K562 (cell line): ENCODE results near the gene CUX1. TPM values are rescaled to one million over a fixed set of nuclear protein-coding genes. Genes with fewer than 3 reads are reported as not detected.

ENCODE experiments used
- CBX2 ChIP-seq: fragments of 200-600 bp; sonication (generic); IDR thresholded peaks from one replicate; pipeline ENCODE4 v1.6.1; 2012; ENCODE audit warnings: mild to moderate bottlenecking, low read length, inconsistent platforms; ENCODE audit not compliant: insufficient read depth, poor library complexity, severe bottlenecking
- CEBPG ChIP-seq, 3 experiments: fragments of 200-800 bp in 1 of 3; sonication (Bioruptor generic) in 1 of 3; sonication (generic) in 1 of 3; formaldehyde crosslinking in 1 of 3; IDR thresholded peaks in 2 of 3; conservative IDR thresholded peaks in 1 of 3; 2 replicates each; pipeline versions ENCODE4 v1.6.1 to v1.8.0; 2016 to 2022; ENCODE audit warnings: missing compliant biosample characterization in 2 of 3, missing genetic modification characterization in 2 of 3, mild to moderate bottlenecking in 1 of 3, missing genetic modification reagents in 1 of 3
- E2F3 ChIP-seq: fragments of 250-450 bp; sonication (Bioruptor Pico); IDR thresholded peaks from 2 replicates; pipeline ENCODE4 v1.4.0; 2020; ENCODE audit warnings: mild to moderate bottlenecking
- ETV5 ChIP-seq: sonication (generic); formaldehyde crosslinking; IDR thresholded peaks from 2 replicates; pipeline ENCODE4 v1.4.0; 2020; ENCODE audit warnings: low read depth, mild to moderate bottlenecking, missing genetic modification reagents
- FOXJ3 ChIP-seq: sonication (generic); formaldehyde crosslinking; IDR thresholded peaks from 2 replicates; pipeline ENCODE4 v1.4.0; 2020; ENCODE audit warnings: mild to moderate bottlenecking, missing genetic modification reagents
- HMBOX1 ChIP-seq: sonication (generic); IDR thresholded peaks from 2 replicates; pipeline ENCODE4 v1.6.1; 2016
- KAT2B ChIP-seq: IDR thresholded peaks from one replicate; pipeline ENCODE4 v1.6.1; 2012; ENCODE audit warnings: low read depth, mild to moderate bottlenecking, control low read depth, inconsistent platforms, low read length, moderate library complexity
- KLF6 ChIP-seq: fragments of 250-450 bp; sonication (Bioruptor Pico); IDR thresholded peaks from 2 replicates; pipeline ENCODE4 v1.4.0; 2020; ENCODE audit warnings: mild to moderate bottlenecking, moderate library complexity, borderline replicate concordance
- POLR2AphosphoS2 ChIP-seq: IDR thresholded peaks from 2 replicates; pipeline ENCODE4 v1.6.1; 2012; ENCODE audit warnings: low read length, improper control_type of control experiment
- PURB ChIP-seq: sonication (generic); formaldehyde crosslinking; IDR thresholded peaks from 2 replicates; pipeline ENCODE4 v1.9.0; 2021; ENCODE audit warnings: low read depth, mild to moderate bottlenecking, missing genetic modification reagents
- RBFOX2 ChIP-seq: fragments of 200-400 bp; formaldehyde crosslinking; IDR thresholded peaks from 2 replicates; pipeline ENCODE4 v1.6.1; 2017; ENCODE audit warnings: low read depth, mild to moderate bottlenecking, low read length, moderate library complexity
- THRAP3 ChIP-seq: fragments of 450-650 bp; IDR thresholded peaks from 2 replicates; pipeline ENCODE4 v1.6.1; 2016; ENCODE audit warnings: mild to moderate bottlenecking, inconsistent platforms, borderline replicate concordance
- ZBTB49 ChIP-seq: sonication (generic); formaldehyde crosslinking; IDR thresholded peaks from 2 replicates; pipeline ENCODE4 v1.8.0; 2022; ENCODE audit warnings: missing genetic modification reagents, mild to moderate bottlenecking, borderline replicate concordance
- ZNF134 ChIP-seq: fragments of 250-450 bp; sonication (Bioruptor Pico); conservative IDR thresholded peaks from 2 replicates; pipeline ENCODE4 v1.4.0; 2020
- ZNF174 ChIP-seq: fragments of 250-450 bp; sonication (Bioruptor Pico); IDR thresholded peaks from 2 replicates; pipeline ENCODE4 v1.4.0; 2020; ENCODE audit warnings: mild to moderate bottlenecking
- ZNF197 ChIP-seq: fragments of 200-800 bp; sonication (Bioruptor generic); IDR thresholded peaks from 2 replicates; pipeline ENCODE4 v1.6.1; 2016; ENCODE audit warnings: low read depth, missing genetic modification characterization, missing compliant biosample characterization
- ZNF395 ChIP-seq: fragments of 200-800 bp; sonication (Bioruptor generic); IDR thresholded peaks from 2 replicates; pipeline ENCODE4 v1.6.1; 2017; ENCODE audit warnings: missing genetic modification characterization, missing compliant biosample characterization
- ZNF507 ChIP-seq: conservative IDR thresholded peaks from 2 replicates; pipeline ENCODE4 v1.6.1; 2017; ENCODE audit warnings: missing genetic modification characterization, missing compliant biosample characterization
- polyA plus RNA-seq, 8 experiments: library from polyadenylated mRNA; depleted of rRNA in 4 of 8; stranded (reverse) in 5 of 8; unstranded in 3 of 8; fragments of >200 nt; fragmentation: Nextera tagmentation in 2 of 8; fragmentation: Illumina TruSeq in 1 of 8; extraction: Ambion mirVana in 2 of 8; extraction: Trizol in 1 of 8; gene quantifications; 2 replicates each; pipeline versions ENCODE4 v1.2.1 to v1.2.3, GENCODE V29; 2011 to 2014; ENCODE audit warnings: inconsistent platforms in 1 of 8, missing spikeins in 1 of 8
- total RNA-seq, 7 experiments: library from RNA; depleted of rRNA in 6 of 7; stranded (reverse); fragments of >200 nt in 6 of 7; fragmentation: Illumina TruSeq in 2 of 7; extraction: Trizol in 2 of 7; gene quantifications; 2 replicates each; pipeline versions ENCODE4 v1.2.1 to v1.2.3, GENCODE V29; 2011 to 2021; ENCODE audit warnings: low replicate concordance in 1 of 7
- TF ChIP-seq, protein P1 (sequence below): fragments of 250-450 bp; sonication (Bioruptor Pico); IDR thresholded peaks from 2 replicates; pipeline ENCODE4 v1.5.0; 2021; ENCODE audit warnings: mild to moderate bottlenecking, moderate library complexity

The CUX1 gene
- total and polyA plus RNA-seq, 9 of the 15 experiments (the other 6 are each of a cell fraction or from before 2014, with no cell fraction given) = 3.6 to 55.3 (median 25.2) TPM

- TF ChIP-seq ETV5 = no peak
- no peak for TF ChIP-seq KLF6 (CRISPR knock-in tag)
- 0 out of 2 replicates have a peak, but pooled peaks have one; percentile 54 for TF ChIP-seq ZNF395 (CRISPR knock-in tag)
- TF ChIP-seq THRAP3 = no peak
- no peak for TF ChIP-seq PURB
- no peak for TF ChIP-seq ZNF507 (tag)
- no peak for TF ChIP-seq E2F3 (CRISPR knock-in tag)
- no peak for TF ChIP-seq CEBPG (CRISPR knock-in tag; IDR thresholded peaks at IDR 0.05)
- no peak; a peak in 1 of 4 replicates for TF ChIP-seq CEBPG (tag; conservative IDR thresholded peaks at IDR 0.05 in 1 of 2, IDR thresholded peaks at IDR 0.05 in 1 of 2)
- TF ChIP-seq FOXJ3 (CRISPR knock-in tag) = no peak
- TF ChIP-seq ZNF134 (CRISPR knock-in tag) = no peak
- TF ChIP-seq CBX2 = no peak
- TF ChIP-seq KAT2B = no peak
- no peak for TF ChIP-seq ZNF174
- no peak for TF ChIP-seq HMBOX1
- no peak for TF ChIP-seq RBFOX2
- TF ChIP-seq POLR2AphosphoS2 = no peak
- TF ChIP-seq, protein P1, sequence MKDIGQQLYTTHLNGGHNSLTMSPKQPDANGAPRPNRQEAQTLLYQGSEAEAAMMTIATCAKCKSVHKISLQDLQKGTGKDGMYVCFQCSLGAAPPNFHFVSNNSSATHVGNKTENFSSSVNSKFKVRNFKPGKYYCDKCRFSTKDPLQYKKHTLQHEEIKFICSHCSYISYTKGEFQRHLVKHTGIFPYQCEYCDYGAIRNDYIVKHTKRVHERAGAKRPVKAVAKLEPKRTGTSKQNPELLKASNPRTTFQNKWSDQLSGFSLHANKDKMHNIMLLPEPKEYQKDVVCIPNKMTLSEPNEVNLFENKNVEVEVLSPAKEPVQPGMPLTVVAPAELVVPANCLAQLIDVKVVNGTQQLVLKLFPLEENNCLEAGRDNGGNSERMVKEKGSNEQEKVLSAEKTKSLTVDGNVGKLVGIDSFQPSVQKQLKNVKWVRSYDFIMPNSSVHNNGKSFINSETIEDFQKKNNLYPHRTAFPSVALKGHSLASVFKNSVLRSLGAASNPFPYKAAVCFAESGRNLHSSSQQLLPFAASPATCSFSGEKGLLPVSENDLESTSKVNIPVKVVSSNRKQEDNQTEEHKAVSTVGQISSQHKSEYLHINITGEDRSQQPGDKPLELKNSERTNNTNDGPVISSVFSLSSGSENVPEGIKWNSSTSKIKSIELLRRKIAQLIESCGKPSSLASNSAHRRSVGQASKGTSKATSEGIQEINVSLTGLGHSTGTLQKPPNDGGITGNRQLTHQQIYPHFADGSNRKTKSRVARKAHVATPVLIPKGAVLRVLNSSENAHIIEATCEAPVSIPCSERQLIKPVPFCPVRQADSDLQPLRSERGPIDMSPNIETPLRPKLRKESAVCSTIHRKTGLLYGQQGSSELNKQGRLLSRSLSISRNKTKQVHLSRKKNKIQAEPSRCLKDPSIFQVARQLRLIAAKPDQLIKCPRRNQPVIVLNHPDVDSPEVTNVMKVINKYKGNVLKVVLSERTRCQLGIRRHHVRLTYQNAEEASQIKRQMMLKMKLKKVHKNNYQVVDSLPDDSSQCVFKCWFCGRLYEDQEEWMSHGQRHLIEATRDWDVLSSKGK (CRISPR knock-in tag) = no peak
- TF ChIP-seq ZNF197 (CRISPR knock-in tag) = no peak
- no peak for TF ChIP-seq ZBTB49 (CRISPR knock-in tag)
Measured at GRCh38 chr7:101913851-101914250, 96.4 kb downstream of the CUX1 start (continued).
